Measurements from ENCODE around the gene INO80.

Gene INO80

DNA sequence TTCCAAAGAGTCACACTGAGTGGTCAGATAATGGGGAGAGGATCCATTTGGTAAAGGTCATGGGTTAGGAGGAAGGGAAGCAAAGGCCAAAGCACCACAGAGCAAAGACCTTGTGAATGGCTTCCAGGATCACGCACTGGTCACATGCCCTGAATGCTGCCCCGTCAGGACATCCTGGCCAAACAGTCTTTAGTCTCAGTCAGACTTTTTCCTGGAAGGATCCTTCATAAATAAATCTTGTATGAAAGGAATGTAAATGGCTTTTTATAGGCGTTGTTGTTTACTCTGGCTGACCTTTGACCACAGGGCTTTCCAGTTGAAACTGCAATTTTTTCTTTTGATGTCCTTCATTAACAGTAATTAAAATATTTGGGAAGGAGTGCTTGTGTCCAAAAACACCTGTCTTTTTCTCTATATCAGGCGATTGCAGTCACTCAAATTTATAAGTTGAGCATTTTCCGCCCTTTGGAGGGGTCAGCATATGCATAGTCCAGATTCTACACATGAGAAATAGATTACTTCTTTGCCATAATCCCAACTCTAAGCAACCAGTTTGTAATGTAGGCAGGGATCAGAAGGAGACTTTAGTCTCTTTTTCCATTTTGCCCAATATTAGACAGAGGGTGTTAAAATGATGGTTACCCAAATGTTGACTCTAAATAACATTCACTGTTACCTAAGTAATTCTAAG is 114.4 kb downstream of the INO80 start:
- DNase-seq (ENCODE audit: low read depth in 2 of 2): no peak

DNA sequence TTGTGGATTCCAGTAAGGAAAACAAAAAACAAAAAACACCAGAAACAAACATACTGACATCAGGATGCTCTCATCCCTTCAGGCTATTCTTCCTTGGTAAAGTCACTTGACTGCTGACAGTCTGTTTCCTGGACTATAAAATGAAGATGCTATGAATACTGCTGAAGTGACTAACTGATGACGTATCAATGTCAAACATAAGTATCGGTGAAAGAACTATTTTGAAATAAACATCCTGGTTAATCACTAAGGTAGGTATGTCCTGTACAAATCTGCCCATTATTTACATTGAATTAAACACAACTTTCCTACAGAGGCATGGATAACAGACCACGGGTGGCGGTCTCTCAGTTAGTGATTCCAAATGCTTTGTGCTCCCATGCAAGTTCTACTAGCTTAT is 116.9 kb downstream of the INO80 start:
- DNase-seq (ENCODE audit: low read depth in 2 of 2): peak; percentile 13 to 17

DNA sequence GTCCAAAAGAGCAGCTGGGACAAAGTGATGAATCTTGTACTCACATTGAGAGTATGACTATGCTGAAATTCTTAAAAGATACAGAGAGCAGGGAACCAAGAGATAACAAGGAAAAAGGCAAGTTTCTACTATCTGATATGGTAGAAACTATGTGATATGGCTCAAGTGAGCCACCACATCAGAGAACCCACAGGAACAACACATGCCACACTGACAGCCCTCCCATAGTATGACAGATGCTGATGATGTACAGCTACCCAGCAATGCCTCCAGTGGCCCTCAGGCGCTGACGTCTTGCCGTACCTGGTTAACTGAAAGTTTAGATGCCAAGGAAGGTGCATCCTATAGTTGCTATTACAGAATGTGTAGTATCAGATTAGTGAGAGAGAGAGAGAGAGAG is 120.4 kb downstream of the INO80 start:
- no peak for DNase-seq (ENCODE audit: low read depth in 2 of 2)

DNA sequence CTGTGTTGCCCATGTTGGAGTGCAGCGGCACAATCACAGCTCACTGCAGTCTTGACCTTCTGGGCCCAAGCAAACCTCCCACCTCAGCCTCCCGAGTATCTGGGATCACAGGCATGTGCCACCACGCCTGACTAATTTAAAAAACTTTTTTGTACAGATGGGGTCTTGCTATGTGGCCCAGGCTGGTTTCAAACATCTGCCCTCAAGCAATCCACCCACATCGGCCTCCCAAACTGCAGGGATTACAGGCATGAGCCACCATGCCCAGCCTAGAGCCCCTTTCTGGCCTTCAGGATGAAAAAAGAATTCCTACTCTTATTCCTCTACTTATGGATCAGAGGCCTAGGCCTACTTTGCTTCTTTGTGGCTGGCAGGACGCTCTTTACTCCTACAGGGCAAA is 123.3 kb downstream of the INO80 start:
- DNase-seq (ENCODE audit: low read depth in 2 of 2): no peak

DNA sequence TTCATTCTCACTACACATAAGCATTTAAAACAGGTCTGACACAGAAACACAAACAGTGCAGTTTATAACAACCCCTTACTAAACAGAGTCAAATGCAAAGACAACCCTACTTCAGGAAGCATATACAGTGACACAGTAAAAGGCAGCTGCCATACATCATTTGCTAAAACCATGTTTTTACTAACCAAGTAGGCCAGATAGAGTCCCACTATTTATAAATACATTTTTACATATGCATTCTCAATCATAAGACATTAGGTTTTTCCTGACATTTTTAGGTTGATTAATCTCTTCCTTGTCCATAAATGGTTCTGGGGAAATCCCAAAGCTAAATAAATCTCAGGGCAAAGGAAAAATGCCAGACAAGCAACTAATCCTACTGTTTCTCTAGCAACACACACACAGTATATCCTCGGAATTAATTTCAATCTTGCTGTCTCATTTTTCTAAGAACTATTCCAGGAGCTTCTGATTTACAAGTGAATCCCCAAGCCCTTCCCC is 123.8 kb downstream of the INO80 start:
- peak; percentile 18 to 24 for DNase-seq (ENCODE audit: low read depth in 2 of 2)

DNA sequence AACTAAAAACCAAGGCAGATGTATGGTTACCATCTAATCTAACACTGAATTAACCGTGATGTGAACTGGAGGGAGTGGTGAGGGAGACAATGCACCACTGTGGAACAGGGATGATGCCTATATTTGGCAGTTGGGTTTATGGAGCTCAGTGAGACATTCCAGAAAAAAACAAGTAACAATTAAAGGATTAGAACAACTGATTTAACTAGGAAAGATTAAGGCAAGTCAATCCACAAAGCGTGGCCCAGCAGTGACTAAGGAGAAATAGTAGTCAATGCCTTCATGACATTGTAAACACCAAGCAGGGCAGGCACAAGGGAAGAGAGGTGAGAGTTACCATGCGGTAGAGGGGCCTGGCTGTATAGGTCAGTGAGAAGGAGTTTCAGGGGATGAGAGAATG is 124.7 kb downstream of the INO80 start:
- DNase-seq (ENCODE audit: low read depth in 2 of 2): no peak

DNA sequence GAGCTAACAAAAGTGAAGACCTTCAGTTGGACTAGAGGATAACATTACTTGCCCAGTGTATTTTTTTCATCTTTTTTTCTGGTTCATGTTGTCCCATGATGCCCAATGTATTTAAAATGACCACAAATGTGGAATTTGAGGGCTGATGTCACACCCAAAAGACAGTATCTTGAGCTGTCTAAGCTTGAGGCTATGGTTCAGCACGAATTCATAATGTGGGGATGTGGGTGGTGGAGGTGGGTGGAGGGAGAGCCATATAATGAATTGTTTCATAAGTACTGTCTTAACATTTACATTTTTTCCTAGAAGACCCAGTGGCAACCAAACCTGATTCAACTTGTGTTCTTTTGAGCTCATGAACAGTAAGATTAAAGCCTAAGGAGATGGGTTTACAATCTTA is 125.3 kb downstream of the INO80 start:
- no peak for DNase-seq (ENCODE audit: low read depth in 2 of 2)

DNA sequence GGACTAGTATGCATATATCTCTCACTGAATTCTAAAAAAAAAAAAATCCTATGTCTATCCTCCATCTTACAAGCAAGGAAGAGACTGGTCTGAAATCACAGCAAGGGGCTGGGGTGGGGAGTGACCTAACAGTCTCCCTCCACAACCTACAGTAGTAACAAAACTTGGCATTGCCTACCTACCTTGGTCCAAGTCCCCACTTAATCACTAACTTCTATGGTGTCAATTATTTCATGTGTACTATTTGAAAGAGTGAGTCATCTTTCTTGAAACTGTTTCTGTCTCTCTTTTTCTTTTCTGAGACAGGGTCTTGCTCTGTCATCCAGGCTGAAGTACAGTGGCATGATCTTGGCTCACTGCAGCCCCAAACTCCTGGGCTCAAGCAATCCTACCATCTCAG is 126.0 kb downstream of the INO80 start:
- DNase-seq (ENCODE audit: low read depth in 2 of 2): no peak

DNA sequence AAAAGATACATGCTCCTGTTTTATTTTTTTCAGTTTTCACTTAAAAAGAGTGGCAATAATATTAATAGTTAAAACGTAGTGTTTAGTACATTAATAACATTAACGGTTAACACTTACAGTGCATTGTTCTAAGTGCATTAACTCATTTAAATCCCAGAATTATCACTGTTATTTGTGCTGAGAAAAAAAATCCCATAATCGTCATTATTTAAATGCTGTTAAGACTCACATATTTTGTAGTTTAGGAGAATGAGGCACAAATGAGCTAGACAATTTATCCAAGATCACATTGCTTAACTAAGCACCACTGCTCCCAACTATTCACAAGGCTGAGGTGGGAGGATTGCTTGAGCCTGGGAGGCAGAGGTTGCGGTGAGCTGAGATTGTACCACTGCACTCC is 127.9 kb downstream of the INO80 start:
- DNase-seq (ENCODE audit: low read depth in 2 of 2): no peak

DNA sequence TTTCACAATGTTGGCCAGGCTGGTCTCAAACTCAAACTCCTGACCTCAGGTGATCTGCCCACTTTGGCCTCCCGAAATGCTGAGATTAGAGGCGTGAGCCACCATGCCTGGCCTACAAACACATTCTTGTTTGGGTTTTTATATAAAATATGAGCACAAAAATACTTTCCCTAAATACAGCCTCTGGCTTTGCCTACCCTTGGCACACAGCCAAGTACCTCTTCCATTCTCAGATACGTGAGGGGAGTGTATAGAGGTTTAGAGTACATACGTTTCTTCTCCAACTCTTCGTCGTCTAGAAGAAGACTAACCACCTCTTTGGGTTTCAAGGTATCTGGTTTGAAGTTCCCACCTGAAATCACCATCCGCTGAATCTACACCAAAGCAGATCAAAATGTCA is 129.3 kb downstream of the INO80 start:
- no peak for DNase-seq (ENCODE audit: low read depth in 2 of 2)

DNA sequence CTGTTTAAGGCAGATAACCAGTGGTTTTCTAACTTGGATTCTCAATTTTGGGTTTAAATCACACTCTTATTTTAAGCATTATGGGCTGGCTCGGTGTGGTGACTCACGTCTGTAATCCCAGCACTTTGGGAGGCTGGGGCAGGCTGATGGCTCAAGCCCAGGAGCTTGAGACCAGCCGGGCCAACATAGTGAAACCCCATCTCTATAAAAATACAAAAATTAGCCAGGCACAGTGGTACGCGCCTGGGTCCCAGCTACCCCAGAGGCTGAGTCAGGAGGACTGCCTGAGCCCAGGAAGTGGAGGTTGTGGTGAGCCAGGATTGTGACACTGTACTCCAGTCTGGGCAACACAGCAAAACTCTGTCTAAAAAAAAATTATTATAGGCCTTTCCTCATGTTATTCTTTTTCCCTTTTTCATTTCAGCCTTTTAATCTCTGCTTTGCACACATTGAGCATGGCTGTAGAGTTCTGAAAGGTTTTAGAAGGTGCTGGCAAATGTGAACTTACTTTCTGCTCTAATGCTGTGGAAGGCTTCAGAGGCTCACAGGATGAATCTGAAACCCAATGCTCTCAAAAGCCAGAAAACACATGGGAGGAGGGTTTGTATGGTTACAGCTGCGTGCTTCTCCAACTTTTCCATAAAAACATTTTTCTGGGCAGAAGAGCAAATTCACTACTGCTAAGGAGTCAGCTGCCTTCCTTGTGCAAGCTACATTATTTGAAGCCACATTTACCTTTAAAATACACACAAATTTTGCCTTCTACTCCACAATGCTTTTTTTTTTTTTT is 130.3 kb downstream of the INO80 start:
- DNase-seq (ENCODE audit: low read depth in 2 of 2): peak in 1 of 2 experiments; percentile 12

DNA sequence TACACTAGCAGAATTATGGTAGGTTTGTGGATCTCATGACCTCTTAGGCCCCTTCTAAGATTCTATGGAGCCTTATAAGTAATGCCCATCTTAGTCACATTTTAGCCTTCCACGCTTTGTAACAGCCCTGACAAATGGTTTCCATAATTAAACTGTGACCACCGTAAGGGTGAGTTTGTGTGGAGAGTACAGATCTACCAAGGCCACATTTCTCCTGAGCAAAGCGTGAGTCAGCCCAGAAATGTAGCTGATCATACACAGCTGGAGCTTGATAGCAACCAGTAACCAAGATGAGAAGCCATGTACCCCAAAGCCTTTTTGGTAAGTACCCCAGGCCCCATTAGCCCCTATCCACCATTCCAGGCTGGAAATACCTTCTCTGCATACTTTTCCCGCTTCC is 131.1 kb downstream of the INO80 start:
- peak; percentile 43 to 47 for DNase-seq (ENCODE audit: low read depth in 2 of 2)

DNA sequence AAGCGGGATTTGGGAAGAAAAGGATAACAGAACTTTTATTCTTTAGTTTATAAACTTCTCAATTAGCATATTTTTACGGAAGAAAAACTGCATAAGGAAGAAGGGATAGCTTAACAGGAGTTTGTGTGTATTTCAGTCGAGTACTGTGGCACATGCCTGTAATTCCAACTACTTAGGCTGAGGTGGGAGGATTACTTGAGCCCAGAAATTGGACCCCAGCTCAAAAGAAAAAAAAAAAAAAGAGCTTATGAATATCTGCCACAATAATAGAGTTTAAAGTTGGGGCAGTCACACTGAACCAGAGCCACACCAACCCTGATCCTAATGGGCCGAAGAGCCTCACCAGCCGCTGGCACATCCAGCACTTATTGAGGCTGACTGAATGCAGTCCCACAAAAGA is 131.7 kb downstream of the INO80 start:
- no peak for DNase-seq (ENCODE audit: low read depth in 2 of 2)

DNA sequence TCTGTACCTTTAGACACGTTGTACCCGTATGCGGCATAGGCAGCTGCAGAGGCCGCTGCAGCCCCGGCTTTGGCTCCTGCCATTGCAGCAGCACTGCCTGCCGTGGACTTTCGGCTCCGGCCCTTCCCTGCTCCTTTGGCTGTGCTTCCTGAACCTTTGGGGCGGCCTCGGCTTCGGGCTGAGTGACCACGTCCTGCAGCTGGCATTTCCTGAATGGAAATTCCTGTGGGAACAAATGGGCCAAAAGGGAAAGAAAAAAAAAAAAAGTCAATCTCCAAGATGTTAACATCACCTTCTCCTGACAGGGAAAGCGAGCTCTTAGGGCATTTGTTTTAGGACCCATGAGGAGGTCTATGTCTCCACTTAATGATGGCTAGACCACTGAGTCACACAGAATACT is 133.2 kb downstream of the INO80 start:
- DNase-seq (ENCODE audit: low read depth in 2 of 2): no peak

DNA sequence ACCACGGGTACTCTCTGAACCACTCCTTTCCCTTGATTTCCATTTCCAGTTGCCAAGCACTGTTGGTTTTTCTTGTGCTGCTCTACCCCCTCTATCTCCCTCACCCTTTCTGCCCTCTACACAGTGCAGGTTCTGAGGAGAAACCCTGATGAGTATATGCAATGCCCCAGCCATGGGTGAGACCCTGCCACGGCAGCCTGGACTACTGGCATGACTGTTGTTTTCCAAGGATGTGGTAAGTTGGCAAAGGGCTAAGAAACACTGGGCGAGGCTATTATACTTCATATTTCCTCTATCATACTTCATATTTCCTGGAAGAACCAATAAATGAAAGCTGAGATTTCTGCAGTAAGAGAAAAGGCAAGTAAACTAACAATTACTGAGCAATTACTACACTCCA is 134.9 kb downstream of the INO80 start:
- no peak for DNase-seq (ENCODE audit: low read depth in 2 of 2)

DNA sequence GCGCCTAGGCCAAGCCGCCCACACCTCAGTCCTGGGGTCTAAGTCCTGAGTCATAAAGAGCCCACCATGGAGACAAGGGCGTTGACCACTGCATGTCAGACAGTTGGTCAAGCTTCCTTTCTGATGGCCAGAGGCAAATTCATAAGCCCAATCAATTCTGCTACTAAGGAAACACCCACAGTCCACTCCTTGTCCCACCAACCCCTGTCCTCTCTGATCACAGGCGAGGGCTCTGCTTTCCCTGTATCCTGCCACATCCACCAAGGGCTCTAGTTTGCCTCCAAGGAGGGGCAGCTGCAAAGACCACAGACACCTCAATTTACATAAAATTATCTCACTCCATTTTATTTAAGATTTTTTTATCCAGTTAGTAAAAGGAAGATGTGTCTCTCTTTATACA is 137.5 kb downstream of the INO80 start:
- no peak for DNase-seq (ENCODE audit: low read depth in 2 of 2)

DNA sequence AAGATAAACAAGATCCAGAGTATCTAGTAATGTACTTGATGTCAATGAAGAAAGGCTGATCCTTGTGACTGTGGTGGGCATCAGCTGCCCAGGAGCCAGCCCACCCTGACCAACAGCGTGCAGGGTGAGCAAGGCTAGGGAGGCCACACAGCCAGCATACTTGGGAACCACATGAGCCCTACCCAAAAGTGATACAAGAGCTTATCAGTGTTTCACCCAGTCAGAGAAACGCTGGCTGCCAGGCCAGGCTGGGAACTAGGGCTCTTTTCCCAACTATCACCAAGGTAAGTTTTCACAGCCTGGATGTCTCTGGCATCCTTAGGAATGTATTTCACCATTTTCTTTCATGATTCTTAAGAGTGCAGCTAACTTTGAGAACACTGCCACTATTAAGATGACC is 137.9 kb downstream of the INO80 start:
- DNase-seq (ENCODE audit: low read depth in 2 of 2): no peak

DNA sequence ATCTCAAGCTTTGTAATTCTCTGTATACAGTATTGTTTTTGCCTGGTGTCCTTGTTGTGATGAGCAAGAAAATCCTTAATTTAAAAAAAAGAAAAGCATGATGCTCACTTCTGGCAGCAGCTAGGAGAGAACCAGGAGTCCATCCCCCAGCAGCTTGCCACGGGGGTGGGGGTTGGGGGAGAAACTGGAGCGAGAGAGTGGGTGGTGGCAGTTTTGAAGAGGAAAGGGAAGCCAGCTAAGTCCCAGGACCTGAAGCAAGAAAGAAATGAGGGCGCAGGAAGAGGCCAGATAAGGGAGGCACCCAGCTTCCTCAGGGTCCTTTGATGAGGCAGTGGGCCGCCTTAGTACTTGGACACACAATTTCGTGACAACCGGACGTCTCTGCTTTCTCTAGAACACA is 139.3 kb downstream of the INO80 start:
- DNase-seq (ENCODE audit: low read depth in 2 of 2): no peak

DNA sequence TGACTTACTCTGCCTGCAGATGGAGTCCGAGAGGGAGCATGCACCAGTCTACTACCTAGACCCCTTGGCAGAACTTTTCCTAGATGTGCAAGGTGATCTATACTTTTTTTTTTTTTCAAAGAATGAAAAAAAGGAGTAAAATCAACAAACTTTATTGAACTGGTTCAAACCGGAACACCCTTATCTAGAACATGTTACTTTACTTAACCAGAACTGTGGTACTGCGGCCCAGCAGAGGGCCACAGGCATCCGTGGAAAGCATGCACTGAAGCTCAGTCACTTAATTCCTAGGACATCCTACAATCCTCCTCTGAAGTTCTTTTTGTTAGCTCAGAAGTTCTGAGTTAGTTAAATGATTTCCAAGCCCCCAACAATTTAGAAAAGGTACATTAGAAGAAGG is 141.2 kb downstream of the INO80 start:
- DNase-seq (ENCODE audit: low read depth in 2 of 2): no peak

DNA sequence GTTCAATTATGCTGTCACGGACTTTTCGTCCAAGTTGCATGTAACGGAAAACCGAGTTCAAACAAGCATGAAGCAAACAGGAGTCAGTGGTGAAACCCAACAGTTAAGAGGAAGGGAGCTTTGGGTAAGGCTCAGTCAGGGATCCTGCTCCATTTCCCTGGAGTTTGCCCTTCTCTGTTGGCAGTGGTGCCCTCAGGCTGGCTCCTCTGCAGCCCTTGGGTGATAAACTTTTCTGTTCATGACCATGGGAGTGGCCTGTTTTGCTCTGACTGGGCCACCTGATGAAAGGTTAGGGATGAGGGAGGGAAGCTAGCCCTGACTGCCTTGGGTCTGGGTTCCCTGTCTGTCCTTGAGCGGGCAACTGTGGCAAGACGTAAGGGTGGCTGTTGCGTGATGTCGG is 146.7 kb downstream of the INO80 start:
- no peak for DNase-seq (ENCODE audit: low read depth in 2 of 2)

DNA sequence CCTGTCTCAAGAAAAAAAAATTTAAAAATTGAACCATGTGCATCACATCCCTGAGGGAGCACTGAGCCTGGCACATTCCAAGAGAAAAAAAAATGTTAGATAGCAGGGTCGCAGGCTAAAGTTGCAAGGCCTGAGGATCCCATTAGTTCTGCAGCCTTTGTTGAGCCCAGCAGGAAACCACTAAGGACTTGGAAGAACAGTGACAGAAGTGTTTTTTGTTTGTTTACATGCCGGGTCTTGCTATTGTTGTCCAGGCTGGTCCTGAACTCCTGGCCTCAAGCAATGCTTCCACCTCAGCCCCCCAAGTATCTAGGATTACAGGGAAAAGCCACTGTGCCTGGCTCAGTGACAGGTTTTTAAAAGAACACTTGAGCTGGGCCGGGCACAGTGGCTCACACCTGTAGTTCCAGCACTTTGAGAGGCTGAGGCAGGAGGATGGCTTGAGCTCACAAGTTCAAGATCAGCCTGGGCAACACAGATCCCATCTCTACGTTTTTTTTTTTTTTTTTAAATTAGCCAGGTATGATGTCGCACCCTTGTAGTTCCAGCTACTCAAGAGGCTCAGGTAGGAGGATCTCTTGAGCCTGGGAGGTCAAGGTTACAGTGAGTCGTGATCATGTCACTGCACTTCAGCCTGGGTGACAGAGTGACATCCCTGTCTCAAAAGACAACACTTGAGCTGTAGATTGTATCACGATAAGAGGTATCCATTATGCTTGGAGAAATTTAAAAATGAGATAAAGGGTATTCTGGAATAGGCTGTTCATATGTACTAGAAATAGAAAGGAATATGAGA is 147.6 kb downstream of the INO80 start:
- no peak for DNase-seq (ENCODE audit: low read depth in 2 of 2)

DNA sequence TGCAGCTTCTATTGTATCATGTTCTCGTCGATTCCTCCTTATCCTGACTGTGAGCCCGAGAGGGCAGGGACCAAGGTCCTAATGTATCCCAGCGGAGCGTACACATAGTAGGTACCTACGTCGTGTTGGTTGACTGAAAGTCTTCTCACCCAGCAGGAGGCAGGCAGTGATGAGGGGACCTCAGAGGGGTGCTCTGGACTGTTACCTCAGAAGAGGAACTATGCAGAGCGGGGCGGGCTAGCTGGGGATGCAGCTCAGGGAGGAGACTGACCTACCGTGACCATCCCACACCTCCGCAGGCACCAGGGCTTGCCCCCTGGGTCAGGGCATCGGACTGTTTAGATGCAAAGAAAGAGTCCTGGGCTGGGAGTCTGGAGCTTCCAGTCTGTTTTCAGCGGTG is 151.4 kb downstream of the INO80 start:
- no peak for DNase-seq (ENCODE audit: low read depth in 2 of 2)

DNA sequence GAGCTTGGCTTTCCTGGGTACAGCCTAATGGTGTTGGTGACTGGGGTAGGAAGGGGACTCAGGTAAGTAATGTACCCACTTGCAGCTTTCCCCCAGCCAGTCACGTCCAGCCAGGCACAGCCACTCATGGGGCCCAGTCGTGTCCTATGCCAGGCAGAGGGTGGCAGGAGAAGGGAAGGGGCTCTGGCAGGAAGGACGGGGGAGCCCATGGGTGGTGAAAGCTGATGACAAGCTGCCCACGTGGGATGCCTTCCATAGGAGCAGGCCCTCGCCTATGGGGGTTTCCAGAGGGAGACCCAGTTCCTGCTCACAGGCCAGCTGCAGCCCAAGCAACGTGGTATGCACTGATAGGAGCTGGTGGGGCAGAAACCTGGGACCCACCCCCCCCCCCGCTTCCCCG is 152.1 kb downstream of the INO80 start:
- DNase-seq (ENCODE audit: low read depth in 2 of 2): no peak

Data from fibroblast of skin of left quadriceps (primary cell).